Transverse colon (tissue), 4 donors: ENCODE data around the gene FNBP1.

Experiments
- POLR2A ChIP-seq: fragments of 450-650 bp; IDR thresholded peaks from one replicate; pipeline ENCODE4 v1.6.1; 2016; ENCODE audit warnings: antibody characterized with exemption, mild to moderate bottlenecking, moderate library complexity
- POLR2AphosphoS5 ChIP-seq, 3 donors: sonication (generic); formaldehyde crosslinking; IDR thresholded peaks; one replicate each; pipeline ENCODE4 v1.6.1; 2016; ENCODE audit warnings: antibody characterized with exemption in 3 of 3
- TF ChIP-seq, protein P1 (sequence below), 5 experiments: fragments of 200-600 bp in 3 of 5; fragments of 450-650 bp in 2 of 5; sonication (generic) in 3 of 5; IDR thresholded peaks; 1 replicate in 2 of 5; 2 replicates in 3 of 5; pipeline ENCODE4 v1.5.1; 2016 to 2017; ENCODE audit warnings: antibody characterized with exemption in 5 of 5, inconsistent platforms in 3 of 5, mild to moderate bottlenecking in 2 of 5, moderate library complexity in 1 of 5

GRCh38 chr9:130064621-130065020 lies 21.6 kb upstream of the FNBP1 start:
- TF ChIP-seq, protein P1, sequence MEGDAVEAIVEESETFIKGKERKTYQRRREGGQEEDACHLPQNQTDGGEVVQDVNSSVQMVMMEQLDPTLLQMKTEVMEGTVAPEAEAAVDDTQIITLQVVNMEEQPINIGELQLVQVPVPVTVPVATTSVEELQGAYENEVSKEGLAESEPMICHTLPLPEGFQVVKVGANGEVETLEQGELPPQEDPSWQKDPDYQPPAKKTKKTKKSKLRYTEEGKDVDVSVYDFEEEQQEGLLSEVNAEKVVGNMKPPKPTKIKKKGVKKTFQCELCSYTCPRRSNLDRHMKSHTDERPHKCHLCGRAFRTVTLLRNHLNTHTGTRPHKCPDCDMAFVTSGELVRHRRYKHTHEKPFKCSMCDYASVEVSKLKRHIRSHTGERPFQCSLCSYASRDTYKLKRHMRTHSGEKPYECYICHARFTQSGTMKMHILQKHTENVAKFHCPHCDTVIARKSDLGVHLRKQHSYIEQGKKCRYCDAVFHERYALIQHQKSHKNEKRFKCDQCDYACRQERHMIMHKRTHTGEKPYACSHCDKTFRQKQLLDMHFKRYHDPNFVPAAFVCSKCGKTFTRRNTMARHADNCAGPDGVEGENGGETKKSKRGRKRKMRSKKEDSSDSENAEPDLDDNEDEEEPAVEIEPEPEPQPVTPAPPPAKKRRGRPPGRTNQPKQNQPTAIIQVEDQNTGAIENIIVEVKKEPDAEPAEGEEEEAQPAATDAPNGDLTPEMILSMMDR (IDR thresholded peaks at IDR 0.05): no peak
- TF ChIP-seq POLR2A (no peak), POLR2AphosphoS5 (IDR thresholded peaks at IDR 0.05) (no peak)
